Astrocyte (in vitro differentiated cells and primary cell): ENCODE data around the gene YIPF6.

ENCODE experiments used
- CTCF ChIP-seq: IDR thresholded peaks from 2 replicates; pipeline ENCODE4 v1.5.1; 2011; ENCODE audit warnings: low read depth, mild to moderate bottlenecking, inconsistent platforms, low read length, moderate library complexity; ENCODE audit not compliant: insufficient read depth
- EZH2 ChIP-seq: IDR thresholded peaks from 2 replicates; pipeline ENCODE4 v1.6.1; 2012; ENCODE audit warnings: mild to moderate bottlenecking, low read length, inconsistent platforms; ENCODE audit not compliant: insufficient read depth

- no peak for TF ChIP-seq CTCF
- TF ChIP-seq EZH2: no peak
These were observed 44.2 kb upstream of the YIPF6 start for GRCh38 chrX:68454476-68455150.
